ENCODE measurements around the gene STK32A. TPM values are rescaled to one million over a fixed set of nuclear protein-coding genes. Genes with fewer than 3 reads are reported as not detected.

The STK32A gene
- total RNA-seq, 4 donors from 2014 or later = 5.1 to 27.4 (median 7.0) TPM

GRCh38 chr5:147396070-147396823 lies 161.4 kb downstream of the STK32A start:
- peak in 1 of 2 donors; percentile 84 for DNase-seq (ENCODE audit: low spot score in 2 of 2)
- 69% methylated on average over 8 of the region's 8 CpGs for WGBS
- TF ChIP-seq POLR2AphosphoS5 (IDR thresholded peaks at IDR 0.05) (no peak), POLR2A (IDR thresholded peaks at IDR 0.05) (no peak), EP300 (IDR thresholded peaks at IDR 0.05) (no peak)
- TF ChIP-seq, protein P1, sequence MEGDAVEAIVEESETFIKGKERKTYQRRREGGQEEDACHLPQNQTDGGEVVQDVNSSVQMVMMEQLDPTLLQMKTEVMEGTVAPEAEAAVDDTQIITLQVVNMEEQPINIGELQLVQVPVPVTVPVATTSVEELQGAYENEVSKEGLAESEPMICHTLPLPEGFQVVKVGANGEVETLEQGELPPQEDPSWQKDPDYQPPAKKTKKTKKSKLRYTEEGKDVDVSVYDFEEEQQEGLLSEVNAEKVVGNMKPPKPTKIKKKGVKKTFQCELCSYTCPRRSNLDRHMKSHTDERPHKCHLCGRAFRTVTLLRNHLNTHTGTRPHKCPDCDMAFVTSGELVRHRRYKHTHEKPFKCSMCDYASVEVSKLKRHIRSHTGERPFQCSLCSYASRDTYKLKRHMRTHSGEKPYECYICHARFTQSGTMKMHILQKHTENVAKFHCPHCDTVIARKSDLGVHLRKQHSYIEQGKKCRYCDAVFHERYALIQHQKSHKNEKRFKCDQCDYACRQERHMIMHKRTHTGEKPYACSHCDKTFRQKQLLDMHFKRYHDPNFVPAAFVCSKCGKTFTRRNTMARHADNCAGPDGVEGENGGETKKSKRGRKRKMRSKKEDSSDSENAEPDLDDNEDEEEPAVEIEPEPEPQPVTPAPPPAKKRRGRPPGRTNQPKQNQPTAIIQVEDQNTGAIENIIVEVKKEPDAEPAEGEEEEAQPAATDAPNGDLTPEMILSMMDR (IDR thresholded peaks at IDR 0.05) = no peak
- H3K4me1 ChIP-seq = no peaks in the 10 kb centered on the region
- no peak overlapping the region for H3K27ac ChIP-seq
- H3K9me3 ChIP-seq = no peaks in the 10 kb centered on the region
- H3K36me3 ChIP-seq = peaks cover 27% of the 10 kb centered on the region
- H3K4me3 ChIP-seq = no peak overlapping the region
- H3K27me3 ChIP-seq = no peaks in the 10 kb centered on the region

- no peaks in the 10 kb centered on the region for H3K27me3 ChIP-seq
These were observed 162.8 kb downstream of the STK32A start for GRCh38 chr5:147397616-147398015.

GRCh38 chr5:147398860-147399259 lies 164.0 kb downstream of the STK32A start:
- Histone ChIP-seq H3K27me3 (no peaks in the 10 kb centered on the region), H3K36me3 (peaks cover 28% of the 10 kb centered on the region), H3K27ac (no peak overlapping the region), H3K9me3 (no peaks in the 10 kb centered on the region), H3K4me3 (no peak overlapping the region), H3K4me1 (peaks cover 3% of the 10 kb centered on the region)
- peak in 1 of 3 donors; percentile 39 for TF ChIP-seq POLR2AphosphoS5 (IDR thresholded peaks at IDR 0.05)
- TF ChIP-seq, protein P1 (IDR thresholded peaks at IDR 0.05) = no peak
- DNase-seq (ENCODE audit: low spot score in 2 of 2) = no peak
- WGBS = 74% methylated on average over 9 of the region's 9 CpGs

More at GRCh38 chr5:147397616-147398015, 162.8 kb downstream of the STK32A start:
- no peaks in the 10 kb centered on the region for H3K4me1 ChIP-seq
- no peak for DNase-seq (ENCODE audit: low spot score in 2 of 2)
- H3K36me3 ChIP-seq = peaks cover 28% of the 10 kb centered on the region
- WGBS = 98% methylated on average over 11 of the region's 11 CpGs
- H3K9me3 ChIP-seq = no peaks in the 10 kb centered on the region
- no peak overlapping the region for H3K4me3 ChIP-seq
- no peak for TF ChIP-seq EP300 (IDR thresholded peaks at IDR 0.05)
- TF ChIP-seq POLR2AphosphoS5 (IDR thresholded peaks at IDR 0.05) = no peak
- TF ChIP-seq, protein P1 (IDR thresholded peaks at IDR 0.05) = no peak
- no peak for TF ChIP-seq POLR2A (IDR thresholded peaks at IDR 0.05)
- no peak overlapping the region for H3K27ac ChIP-seq

DNA sequence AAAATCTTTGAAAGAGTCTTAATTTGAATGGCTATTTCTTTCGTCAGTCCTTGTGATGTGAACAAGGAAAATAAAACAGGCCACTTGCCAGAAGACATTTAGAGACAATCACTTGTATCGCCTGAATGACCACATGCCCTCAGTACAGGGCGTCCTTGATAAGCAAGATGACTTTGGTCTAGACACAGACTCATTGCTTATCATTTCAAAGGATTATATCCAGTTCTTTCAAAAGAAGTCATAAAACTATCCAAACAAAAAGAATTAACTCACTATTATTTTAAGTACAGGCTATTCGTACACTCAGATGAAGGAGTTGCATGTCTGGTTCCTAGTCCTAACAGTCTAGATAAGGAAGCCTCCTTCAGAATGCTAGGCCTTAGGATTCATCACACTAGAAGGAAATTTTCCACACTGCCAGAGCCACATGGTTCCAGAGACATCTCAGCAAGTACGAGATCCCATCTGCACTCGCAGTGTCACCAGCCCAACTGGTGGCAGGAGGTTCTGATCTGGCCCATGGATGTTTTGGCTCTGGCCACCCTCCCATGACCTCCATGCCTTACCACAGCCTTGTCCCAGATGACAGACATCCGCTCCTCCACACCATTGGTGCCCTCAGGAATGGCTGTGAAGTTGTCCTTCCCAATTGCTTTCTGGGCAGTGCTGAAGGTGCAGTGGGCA lies 165.4 kb downstream of the STK32A start:
- no peak overlapping the region for H3K27ac ChIP-seq
- H3K27me3 ChIP-seq = no peaks in the 10 kb centered on the region
- 74% methylated on average over 7 of the region's 7 CpGs for WGBS
- DNase-seq (ENCODE audit: low spot score in 2 of 2) = no peak
- H3K4me3 ChIP-seq = no peak overlapping the region
- peaks cover 25% of the 10 kb centered on the region for H3K36me3 ChIP-seq
- no peak for TF ChIP-seq EP300 (IDR thresholded peaks at IDR 0.05)
- TF ChIP-seq POLR2A (IDR thresholded peaks at IDR 0.05) = no peak
- TF ChIP-seq POLR2AphosphoS5 (IDR thresholded peaks at IDR 0.05) = no peak
- TF ChIP-seq, protein P1 (IDR thresholded peaks at IDR 0.05) = no peak
- H3K4me1 ChIP-seq = peaks cover 13% of the 10 kb centered on the region
- no peaks in the 10 kb centered on the region for H3K9me3 ChIP-seq

DNA sequence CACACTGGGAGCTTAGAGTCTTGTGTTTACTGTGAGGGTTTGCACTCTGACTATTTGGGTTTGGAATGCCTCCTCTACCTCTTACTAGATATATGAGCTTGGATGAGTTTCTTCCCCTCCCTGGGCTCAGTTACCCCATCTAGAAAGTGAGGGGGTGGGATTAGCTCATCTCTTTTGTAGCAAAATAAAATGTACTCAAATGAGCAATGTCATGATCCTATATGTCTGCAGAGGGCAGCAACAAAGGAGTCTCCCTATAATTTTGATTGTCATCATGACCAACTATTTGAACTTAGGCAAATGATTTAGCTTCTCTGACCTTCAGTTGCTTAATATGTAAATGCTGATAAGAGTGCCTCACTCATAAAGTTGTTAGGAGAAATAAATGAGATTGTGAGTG lies 166.1 kb downstream of the STK32A start:
- H3K4me3 ChIP-seq = no peak overlapping the region
- peaks cover 26% of the 10 kb centered on the region for H3K36me3 ChIP-seq

More for the DNA sequence above, 166.1 kb downstream of the STK32A start:
- Histone ChIP-seq H3K27me3 (no peaks in the 10 kb centered on the region), H3K9me3 (no peaks in the 10 kb centered on the region), H3K4me1 (peaks cover 17% of the 10 kb centered on the region), H3K27ac (no peak overlapping the region)
- DNase-seq (ENCODE audit: low spot score in 2 of 2) = no peak
- TF ChIP-seq POLR2A (IDR thresholded peaks at IDR 0.05) = no peak
- no peak for TF ChIP-seq POLR2AphosphoS5 (IDR thresholded peaks at IDR 0.05)
- TF ChIP-seq, protein P1 (IDR thresholded peaks at IDR 0.05) = no peak
- TF ChIP-seq EP300 (IDR thresholded peaks at IDR 0.05) = no peak
